ENCODE results near the gene UBE2E3.

Gene UBE2E3

DNA sequence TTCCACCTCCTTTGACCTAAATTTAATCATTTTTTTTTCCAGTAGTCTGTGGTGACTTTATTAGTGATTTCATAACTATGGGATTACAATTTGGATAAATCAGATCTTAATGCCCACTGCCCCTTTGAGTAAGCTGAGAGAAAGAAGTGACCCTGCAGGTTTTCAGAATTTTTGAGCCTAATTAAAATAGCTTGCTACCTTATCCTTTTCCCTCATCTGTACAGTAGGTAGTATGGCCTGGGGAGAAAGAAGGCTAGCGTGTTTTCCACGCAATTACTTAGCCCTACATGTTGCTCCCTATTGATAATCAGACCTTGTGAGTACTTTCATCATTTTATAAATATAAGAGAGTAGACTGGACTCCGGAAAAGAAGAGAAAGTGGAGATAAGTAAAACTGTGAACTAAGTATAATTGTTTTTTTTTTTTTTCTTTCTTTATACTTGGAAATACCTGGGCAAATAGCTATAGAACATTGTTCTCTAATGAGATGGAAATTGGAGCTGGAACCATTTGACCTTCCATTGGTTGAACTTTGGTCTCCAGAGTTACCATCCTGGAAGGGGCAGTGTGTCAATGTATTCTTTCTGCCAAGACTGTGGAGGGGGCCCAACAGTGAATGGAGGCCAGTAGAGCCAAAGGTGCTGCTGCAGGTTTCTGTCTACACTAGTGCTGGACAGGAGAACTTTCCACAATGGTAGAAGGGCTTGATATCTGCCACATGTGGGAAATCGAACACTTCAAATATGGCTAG, 26.9 kb downstream of the UBE2E3 start:
- TF ChIP-seq, protein P1, sequence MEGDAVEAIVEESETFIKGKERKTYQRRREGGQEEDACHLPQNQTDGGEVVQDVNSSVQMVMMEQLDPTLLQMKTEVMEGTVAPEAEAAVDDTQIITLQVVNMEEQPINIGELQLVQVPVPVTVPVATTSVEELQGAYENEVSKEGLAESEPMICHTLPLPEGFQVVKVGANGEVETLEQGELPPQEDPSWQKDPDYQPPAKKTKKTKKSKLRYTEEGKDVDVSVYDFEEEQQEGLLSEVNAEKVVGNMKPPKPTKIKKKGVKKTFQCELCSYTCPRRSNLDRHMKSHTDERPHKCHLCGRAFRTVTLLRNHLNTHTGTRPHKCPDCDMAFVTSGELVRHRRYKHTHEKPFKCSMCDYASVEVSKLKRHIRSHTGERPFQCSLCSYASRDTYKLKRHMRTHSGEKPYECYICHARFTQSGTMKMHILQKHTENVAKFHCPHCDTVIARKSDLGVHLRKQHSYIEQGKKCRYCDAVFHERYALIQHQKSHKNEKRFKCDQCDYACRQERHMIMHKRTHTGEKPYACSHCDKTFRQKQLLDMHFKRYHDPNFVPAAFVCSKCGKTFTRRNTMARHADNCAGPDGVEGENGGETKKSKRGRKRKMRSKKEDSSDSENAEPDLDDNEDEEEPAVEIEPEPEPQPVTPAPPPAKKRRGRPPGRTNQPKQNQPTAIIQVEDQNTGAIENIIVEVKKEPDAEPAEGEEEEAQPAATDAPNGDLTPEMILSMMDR (conservative IDR thresholded peaks at IDR 0.05; ENCODE audit: low read length), result no peak
- no peak for TF ChIP-seq EZH2phosphoT487 (IDR thresholded peaks at IDR 0.05; ENCODE audit: borderline replicate concordance)
- Histone ChIP-seq H3K4me1 (ENCODE audit: insufficient read depth, low read length, poor library complexity, severe bottlenecking) (no peaks in the 10 kb centered on the region), H3K36me3 (ENCODE audit: insufficient read depth, low read length) (no peaks in the 10 kb centered on the region), H3K79me2 (ENCODE audit: insufficient read depth, low read length) (no peaks in the 10 kb centered on the region), H3K9ac (ENCODE audit: low read depth, low read length, poor library complexity, severe bottlenecking) (no peak overlapping the region), H3K4me3 (ENCODE audit: low read length, poor library complexity, severe bottlenecking) (no peak overlapping the region), H4K20me1 (ENCODE audit: insufficient read depth, low read length, poor library complexity, severe bottlenecking) (no peaks in the 10 kb centered on the region), H2AFZ (ENCODE audit: low read length) (no peak overlapping the region), H3K9me3 (ENCODE audit: insufficient read depth, low read depth, low read length) (no peaks in the 10 kb centered on the region), H3F3A (ENCODE audit: low read depth) (no peaks in the 10 kb centered on the region), H3K4me2 (ENCODE audit: low read depth, low read length, poor library complexity, severe bottlenecking) (no peak overlapping the region), H3K27me3 (ENCODE audit: insufficient read depth, low read length, poor library complexity, severe bottlenecking) (no peaks in the 10 kb centered on the region), H3K9me2 (replicated peaks; ENCODE audit: low read depth, low read length) (no peaks in the 10 kb centered on the region)

- H3K36me3 ChIP-seq (ENCODE audit: insufficient read depth, low read length), result no peaks in the 10 kb centered on the region
Measured at GRCh38 chr2:181008407-181008806, 28.0 kb downstream of the UBE2E3 start.

DNA sequence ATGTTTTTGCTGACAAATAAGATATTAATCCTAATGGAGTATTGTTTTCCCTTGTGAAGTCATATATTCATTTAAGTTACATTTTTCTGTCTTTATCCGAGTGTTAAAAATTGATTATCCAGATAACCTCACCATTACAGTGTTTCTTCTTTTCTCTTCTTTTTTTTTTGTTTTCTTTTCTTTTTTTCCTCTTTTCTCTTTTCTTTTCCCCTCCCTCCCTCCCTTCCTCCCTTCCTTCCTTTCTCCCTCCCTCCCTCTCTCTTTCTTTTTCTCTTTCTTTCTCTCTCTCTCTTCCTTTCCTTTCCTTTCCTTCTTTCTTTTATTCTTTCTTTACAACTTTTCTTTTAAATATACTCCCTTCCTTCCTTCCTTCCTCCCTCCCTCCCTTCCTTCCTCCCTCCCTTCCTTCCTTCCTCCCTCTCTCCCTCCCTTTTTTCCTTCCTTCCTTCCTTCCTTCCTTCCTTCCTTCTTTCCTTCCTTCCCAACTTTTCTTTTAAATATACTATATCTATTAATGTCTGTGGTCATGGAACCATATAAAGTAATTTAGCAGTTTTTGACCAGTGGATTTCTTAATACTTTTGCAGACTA, 40.9 kb downstream of the UBE2E3 start:
- no peaks in the 10 kb centered on the region for H3K4me1 ChIP-seq (ENCODE audit: insufficient read depth, low read length, poor library complexity, severe bottlenecking)
- H3K27me3 ChIP-seq (ENCODE audit: insufficient read depth, low read length, poor library complexity, severe bottlenecking), result no peaks in the 10 kb centered on the region
- H3K4me2 ChIP-seq (ENCODE audit: low read depth, low read length, poor library complexity, severe bottlenecking), result no peak overlapping the region
- no peaks in the 10 kb centered on the region for H3F3A ChIP-seq (ENCODE audit: low read depth)
- no peaks in the 10 kb centered on the region for H3K9me2 ChIP-seq (replicated peaks; ENCODE audit: low read depth, low read length)
- H3K9me3 ChIP-seq (ENCODE audit: insufficient read depth, low read depth, low read length), result no peaks in the 10 kb centered on the region
- H3K79me2 ChIP-seq (ENCODE audit: insufficient read depth, low read length), result no peaks in the 10 kb centered on the region
- H3K4me3 ChIP-seq (ENCODE audit: low read length, poor library complexity, severe bottlenecking), result no peak overlapping the region
- H3K36me3 ChIP-seq (ENCODE audit: insufficient read depth, low read length), result no peaks in the 10 kb centered on the region
- TF ChIP-seq, protein P1 (conservative IDR thresholded peaks at IDR 0.05; ENCODE audit: low read length), result no peak
- no peak for TF ChIP-seq EZH2phosphoT487 (IDR thresholded peaks at IDR 0.05; ENCODE audit: borderline replicate concordance)
- no peaks in the 10 kb centered on the region for H4K20me1 ChIP-seq (ENCODE audit: insufficient read depth, low read length, poor library complexity, severe bottlenecking)
- H3K9ac ChIP-seq (ENCODE audit: low read depth, low read length, poor library complexity, severe bottlenecking), result no peak overlapping the region
- H2AFZ ChIP-seq (ENCODE audit: low read length), result no peak overlapping the region

More at GRCh38 chr2:181008407-181008806, 28.0 kb downstream of the UBE2E3 start:
- no peaks in the 10 kb centered on the region for H3K9me3 ChIP-seq (ENCODE audit: insufficient read depth, low read depth, low read length)
- H3K9me2 ChIP-seq (replicated peaks; ENCODE audit: low read depth, low read length), result no peaks in the 10 kb centered on the region
- H4K20me1 ChIP-seq (ENCODE audit: insufficient read depth, low read length, poor library complexity, severe bottlenecking), result no peaks in the 10 kb centered on the region
- no peak overlapping the region for H2AFZ ChIP-seq (ENCODE audit: low read length)
- H3K9ac ChIP-seq (ENCODE audit: low read depth, low read length, poor library complexity, severe bottlenecking), result no peak overlapping the region
- H3K4me2 ChIP-seq (ENCODE audit: low read depth, low read length, poor library complexity, severe bottlenecking), result no peak overlapping the region
- H3K4me3 ChIP-seq (ENCODE audit: low read length, poor library complexity, severe bottlenecking), result no peak overlapping the region
- H3K27me3 ChIP-seq (ENCODE audit: insufficient read depth, low read length, poor library complexity, severe bottlenecking), result no peaks in the 10 kb centered on the region
- no peaks in the 10 kb centered on the region for H3K79me2 ChIP-seq (ENCODE audit: insufficient read depth, low read length)
- no peaks in the 10 kb centered on the region for H3F3A ChIP-seq (ENCODE audit: low read depth)
- no peaks in the 10 kb centered on the region for H3K4me1 ChIP-seq (ENCODE audit: insufficient read depth, low read length, poor library complexity, severe bottlenecking)
- TF ChIP-seq, protein P1 (conservative IDR thresholded peaks at IDR 0.05; ENCODE audit: low read length), result no peak
- TF ChIP-seq EZH2phosphoT487 (IDR thresholded peaks at IDR 0.05; ENCODE audit: borderline replicate concordance), result no peak

All from Loucy (cell line).